Umbilical cord (tissue), 2 donors: Measurements from ENCODE around the gene CADM1. TPM values are rescaled to one million over a fixed set of nuclear protein-coding genes. Genes with fewer than 3 reads are reported as not detected.
A peak's percentile ranks its signal among the peaks of the same experiment; 100 is the strongest.
"Not testable (repeated sequence)": the region's sequence is repeated elsewhere in the genome, so short reads cannot be mapped to it uniquely, and the experiment has no call there.

Experiments used
- DNase-seq: peaks from one replicate; pipeline ENCODE4 v3.0.0-alpha.2; 2015; ENCODE audit warnings: low spot score
- total RNA-seq: library from RNA; depleted of rRNA; stranded (reverse); fragments of >200 nt; gene quantifications from one replicate; pipeline ENCODE4 v1.2.3, GENCODE V29; 2014; ENCODE audit warnings: low replicate concordance; ENCODE audit not compliant: insufficient read depth

CADM1 gene
- total RNA-seq, 1 donor from 2014 or later = 68.1 TPM

DNA sequence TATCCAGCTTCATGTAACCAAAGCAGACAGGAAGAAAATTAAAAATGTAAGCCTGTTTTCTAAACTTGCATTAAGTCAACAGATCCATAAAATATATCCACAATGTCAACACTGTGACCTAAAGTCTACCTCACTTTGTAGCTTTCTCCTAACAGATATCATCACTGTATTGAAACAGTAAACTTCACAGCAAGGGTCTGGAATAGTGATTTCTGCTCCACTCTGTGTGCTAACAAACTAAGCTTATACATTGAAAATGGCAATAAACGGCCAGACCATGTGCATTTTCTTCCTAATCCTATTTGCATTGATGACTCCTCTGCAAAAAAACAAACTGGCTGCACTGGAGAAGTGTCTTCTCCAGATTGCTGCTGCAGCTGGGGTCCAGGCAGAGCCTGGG is 26.8 kb downstream of the CADM1 start:
- DNase-seq = no peak

DNA sequence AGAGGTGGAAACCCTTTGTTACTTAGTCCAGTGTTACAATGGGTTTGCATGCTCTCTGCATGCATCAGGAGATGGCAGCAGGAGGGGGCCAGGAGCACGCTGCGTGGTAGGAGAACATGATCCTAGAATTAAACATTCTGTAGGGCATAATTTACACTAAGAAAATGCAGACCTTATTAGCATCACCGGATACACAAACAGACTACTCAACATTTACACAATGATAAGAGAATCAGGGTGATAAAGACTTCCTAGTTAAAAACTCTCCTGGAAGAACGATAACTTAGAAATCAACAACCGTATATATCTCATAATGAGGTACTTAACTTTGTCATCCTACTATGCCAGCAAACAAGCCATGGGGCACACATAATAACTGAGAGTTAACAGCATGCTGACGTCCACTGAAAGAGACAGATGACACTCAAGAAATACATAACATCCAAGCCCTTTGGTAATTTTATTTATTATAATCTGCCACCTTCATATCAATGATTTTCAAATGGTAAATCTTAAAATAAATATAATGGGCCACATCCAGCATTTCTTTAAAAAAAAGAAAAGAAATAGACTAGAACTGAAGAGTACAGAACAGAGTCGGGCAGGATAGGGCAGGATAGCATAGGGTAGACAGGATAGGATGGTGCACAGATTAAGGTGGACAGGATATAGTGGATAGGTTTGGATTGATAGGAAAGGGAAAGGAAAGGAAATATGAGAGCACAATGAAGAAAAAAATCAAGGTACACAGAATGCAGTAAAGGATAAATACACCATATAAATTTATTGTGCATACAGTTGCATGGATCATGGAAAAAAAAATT is 27.5 kb downstream of the CADM1 start:
- no peak for DNase-seq

DNA sequence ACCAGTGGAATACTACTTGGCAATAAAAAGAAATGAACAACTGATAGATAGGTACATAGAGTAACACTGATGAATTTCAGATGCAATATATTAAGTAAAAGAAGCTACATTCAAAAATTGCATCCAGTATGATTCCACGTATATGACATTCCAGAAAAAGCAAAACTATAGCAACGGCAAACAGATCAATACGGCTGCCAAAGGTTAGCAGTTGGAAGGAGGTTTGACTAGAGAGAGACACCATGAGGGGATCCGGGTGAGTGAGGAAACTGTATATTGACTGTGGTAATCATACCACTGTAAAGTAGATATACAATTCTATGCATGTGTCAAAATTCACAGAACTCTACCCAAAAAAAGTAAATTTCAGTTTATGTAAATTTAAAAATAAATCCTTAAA is 28.7 kb downstream of the CADM1 start:
- DNase-seq = no peak

DNA sequence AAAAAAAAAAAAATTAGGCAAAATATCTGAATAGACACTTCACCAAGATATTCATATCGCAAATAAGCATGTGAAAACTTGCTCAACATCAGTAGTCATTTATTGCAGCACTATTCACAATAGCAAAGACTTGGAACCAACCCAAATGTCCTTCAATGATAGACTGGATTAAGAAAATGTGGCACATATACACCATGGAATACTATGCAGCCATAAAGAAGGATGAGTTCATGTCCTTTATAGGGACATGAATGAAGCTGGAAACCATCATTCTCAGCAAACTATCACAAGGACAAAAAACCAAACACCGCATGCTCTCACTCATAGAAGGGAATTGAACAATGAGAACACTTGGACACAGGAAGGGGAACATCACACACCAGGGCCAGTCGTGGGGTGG is 29.9 kb downstream of the CADM1 start:
- not testable (repeated sequence) for DNase-seq

DNA sequence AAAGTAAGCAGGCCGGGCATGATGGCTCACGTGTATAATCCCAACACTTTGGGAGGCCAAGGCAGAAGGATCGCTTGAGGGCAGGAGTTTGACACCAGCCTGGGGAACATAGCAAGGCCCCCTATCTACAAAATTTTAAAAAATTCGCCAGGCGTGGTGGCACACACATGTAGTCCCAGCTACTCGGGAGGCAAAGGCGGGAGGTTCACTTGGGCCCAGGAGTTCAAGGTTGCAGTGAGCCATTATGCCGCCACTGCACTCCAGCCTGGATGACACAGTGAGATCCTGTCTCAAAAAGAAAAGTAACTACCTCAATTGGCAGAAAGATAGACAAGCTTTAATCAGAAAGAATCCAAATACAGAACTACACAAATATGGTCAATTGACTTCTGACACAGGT is 31.0 kb downstream of the CADM1 start:
- no peak for DNase-seq

DNA sequence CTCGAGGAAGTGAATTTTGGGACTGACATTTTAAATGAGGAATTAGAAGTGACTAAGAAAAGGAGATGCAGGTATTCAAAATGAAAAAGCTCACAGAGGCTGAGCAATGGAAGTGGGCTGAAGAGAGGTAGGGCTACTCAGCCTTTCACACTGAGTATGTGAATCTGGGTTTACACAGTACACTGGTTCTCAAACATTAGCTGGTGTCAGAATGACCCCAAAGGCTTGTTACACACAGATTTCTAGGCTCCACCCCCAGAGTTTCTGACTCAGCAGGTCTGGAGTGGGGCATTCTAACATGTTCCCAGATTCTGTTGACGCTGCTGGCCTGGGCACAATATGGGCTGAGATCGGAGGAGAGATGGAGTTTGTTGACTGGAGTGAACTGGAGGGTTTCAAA is 32.8 kb downstream of the CADM1 start:
- no peak for DNase-seq

DNA sequence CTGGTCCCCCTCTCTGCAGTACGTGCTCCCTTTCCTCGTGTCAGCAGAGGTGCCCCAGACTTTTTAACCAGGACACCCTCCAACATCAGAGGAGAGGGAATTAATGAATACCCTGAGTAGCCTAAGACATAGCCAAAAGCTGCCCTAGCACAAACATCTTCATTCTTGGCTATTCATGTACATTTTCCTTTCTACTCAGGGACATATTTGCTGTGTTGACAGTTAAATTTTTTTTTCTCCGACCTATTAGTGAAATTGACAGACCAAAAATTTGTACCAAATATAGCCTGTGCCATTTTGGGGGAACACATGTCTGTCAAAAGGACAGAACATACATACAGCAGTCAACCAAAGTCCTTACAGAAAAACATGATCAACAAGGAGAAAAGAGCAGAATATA is 33.3 kb downstream of the CADM1 start:
- DNase-seq = no peak

DNA sequence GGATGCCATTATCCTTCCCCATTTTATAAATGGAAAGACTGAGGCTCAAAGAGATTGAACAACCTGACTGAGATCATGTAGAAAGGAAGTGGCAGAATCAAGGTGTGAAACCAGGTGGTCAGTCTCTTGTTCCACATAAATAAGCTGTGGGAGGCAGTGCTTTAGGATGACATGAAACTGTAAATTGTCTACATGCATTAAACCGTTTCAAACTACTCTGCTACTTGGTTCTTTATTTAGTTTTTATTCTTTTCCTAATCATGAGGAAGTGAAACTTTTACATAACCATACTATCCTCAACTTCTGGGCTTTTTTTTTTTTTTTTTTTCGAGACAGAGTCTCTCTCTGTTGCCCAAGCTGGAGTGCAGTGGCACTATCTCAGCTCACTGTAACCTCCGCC is 34.9 kb downstream of the CADM1 start:
- no peak for DNase-seq

DNA sequence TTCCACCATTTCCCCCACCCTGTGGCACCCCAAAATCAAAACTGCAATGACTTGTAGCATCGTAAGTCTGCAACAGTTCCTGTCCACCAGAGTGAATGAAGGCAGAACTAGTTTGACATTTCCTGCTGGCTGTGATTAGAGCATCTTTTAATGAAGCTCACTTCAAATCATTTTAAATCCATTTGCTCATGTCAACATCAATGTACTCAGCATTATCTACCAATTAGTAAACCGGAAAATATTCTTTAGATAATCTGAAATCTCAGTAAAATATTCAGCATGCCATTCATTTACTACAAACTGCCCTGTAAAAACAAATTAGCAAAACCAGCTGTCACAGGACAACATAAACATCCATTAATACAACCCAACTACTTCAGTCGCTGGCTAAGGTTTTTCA is 38.1 kb downstream of the CADM1 start:
- no peak for DNase-seq

DNA sequence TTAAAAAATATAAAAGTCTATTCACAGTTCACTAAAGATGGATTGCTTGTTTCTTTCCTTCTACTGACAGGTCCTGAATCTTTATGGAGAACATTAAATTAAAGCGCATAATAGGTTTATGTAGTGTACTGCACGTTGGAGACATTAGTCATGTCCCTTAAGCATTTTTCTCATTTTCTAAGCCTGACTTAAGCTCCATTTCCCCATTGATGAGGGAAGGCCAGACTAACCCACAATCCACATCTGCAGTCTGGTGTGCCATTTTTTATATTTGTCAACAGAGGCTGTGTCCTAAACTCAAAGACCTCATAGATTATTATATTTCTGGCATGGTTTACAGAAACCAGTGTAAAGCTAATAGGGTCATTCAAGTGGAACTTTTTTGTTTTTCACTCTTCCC is 39.9 kb downstream of the CADM1 start:
- DNase-seq = no peak

DNA sequence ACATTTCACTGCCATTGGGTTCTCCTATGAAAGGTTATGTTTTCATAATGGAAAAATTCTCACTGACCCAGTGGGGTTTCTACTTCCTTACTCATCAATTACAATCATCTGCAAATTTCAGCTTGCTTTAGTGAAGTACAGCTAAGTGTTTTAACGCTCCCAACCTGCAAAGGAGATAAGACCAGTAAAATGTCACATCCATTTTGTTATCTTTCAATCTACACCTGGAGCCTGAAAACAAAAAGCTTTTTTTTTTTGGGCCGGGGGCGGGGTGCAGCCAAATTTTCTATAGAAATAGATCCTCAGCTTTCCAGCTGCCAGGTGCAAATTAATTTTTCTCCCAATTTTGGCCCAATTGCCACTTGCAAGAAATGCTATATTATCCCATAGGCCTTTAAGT is 40.6 kb downstream of the CADM1 start:
- DNase-seq = no peak

DNA sequence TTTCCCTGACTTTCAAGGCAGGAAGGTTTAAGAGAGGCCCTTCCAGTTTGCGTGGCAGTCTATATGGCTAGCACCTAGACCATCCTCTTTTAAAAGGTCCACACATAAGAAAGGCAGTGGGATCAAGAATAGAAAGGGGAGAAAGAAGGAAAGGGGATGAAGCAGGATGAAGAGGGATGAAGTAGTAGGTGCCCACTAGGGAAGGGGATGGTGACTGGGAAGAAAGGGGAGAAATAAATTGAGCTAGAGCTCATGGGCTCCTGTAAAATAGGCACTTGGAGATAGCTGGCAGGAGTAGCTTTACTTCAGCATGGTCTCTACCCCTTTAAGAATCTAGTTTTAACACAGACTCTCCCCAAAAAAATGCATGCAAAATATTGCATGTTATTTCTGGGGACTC is 41.5 kb downstream of the CADM1 start:
- DNase-seq = no peak

DNA sequence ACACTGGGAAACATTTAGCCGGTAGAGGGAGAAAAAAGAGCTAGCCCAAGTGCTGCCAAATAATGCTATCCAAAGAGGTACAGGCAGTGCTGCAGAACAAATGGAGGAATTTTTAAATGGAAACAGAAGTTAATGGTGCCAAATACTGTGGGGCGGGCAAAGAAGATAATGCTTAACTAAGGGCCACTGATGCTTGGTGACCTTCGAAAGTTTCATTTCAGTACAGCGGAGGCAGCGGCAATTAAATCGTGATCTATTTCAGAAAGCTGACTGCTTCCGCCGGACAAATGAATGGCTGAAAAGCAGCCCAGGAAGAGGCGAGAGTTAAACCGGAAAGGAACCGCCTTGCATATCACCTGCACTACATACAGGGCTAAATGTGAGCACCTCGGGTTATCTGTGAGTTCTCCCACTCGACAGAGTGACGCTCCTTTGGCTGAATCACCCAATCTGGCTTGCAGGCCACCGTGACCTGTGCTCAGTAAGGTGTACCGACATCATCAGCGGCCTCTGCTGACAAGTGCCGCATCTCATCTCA is 42.1 kb downstream of the CADM1 start:
- DNase-seq = no peak

DNA sequence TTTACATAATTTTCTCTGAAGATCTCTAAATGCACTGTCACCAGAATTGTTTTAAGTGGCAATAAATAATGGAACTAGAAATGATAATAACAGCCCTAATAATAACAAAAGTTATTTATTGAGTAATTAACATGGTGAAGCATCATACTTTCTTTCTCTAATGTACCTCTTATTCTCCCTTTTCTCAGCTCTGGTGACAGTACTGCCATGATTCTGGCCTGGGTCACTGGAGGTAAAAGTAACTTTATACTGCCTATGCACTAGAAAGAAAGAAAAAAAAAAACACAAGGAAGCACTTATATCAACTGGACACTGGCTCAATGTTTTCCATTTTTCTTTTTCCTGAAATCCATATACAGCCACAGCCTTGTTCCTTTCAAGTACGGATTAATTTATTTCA is 43.7 kb downstream of the CADM1 start:
- DNase-seq = no peak

DNA sequence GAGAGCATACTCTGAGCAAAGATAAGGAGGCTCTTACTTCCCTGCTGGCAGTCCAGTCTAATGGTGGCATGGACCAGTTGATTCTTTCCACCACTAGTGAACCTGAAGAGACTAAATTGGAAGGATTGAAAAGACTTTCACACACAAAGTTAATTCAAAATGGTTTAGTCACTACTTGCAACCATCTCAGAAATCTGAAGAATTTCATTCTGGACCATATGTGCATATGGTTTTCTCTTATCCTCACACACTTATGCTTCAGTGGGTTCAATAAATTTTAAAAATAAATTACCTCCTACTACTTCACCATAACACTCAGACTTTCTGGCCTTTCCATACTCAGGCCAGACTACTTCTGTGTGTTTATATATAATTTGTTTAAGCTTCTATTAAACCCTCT is 44.7 kb downstream of the CADM1 start:
- no peak for DNase-seq

DNA sequence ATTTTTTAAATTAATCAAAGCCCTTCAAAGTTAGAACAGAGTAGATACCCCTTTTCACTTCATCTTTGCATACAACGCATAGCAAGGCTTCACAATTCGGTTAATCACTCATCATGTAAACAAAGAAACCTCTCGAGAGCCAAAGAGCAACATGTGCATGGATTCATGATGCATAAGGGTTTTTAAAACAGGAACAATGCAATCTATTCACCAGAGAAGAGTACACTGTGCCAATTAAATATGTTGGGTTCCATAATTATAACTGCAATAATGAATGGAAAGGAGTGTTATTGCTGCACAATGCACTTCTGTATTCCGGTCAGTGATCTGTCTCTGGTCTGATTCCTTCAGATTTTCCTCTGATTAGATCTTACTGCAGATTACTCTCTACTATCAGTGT is 45.3 kb downstream of the CADM1 start:
- DNase-seq = no peak

DNA sequence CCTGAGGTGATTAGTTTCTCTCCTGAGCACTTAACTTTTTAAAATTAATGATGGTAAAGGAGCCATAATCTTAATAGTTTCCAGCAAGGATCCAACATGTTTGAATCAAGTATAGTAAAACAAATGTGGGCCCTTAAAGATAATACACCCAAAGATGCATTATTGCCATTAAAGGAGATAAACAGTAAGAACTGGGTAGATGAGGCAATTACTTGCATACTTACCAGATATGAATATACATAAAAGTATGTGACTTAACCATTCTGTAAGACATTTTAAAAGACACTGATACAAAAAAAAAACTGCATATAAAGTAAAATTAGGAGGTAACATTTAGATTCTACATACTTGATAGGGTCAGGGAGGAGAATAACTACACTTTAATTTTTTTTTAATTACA is 48.2 kb downstream of the CADM1 start:
- no peak for DNase-seq

DNA sequence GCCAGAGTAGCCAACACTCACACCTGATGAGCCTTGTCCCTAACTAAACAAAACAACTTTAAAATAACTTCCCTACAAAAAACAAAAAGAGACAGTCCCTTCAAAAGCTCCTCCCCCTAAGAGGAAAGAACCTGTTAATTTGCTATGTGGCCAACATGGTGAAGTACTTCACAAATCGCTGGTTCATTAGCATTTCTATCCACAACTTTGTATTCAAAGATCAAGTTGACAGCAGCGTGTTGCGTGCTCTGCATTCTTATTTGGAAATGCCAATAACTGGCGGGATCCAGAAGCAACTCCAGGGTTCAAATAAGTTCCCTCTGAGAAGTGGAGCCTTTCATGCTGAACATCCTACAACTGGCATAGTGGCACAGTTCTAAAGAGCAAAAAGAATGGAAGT is 48.6 kb downstream of the CADM1 start:
- DNase-seq = no peak

DNA sequence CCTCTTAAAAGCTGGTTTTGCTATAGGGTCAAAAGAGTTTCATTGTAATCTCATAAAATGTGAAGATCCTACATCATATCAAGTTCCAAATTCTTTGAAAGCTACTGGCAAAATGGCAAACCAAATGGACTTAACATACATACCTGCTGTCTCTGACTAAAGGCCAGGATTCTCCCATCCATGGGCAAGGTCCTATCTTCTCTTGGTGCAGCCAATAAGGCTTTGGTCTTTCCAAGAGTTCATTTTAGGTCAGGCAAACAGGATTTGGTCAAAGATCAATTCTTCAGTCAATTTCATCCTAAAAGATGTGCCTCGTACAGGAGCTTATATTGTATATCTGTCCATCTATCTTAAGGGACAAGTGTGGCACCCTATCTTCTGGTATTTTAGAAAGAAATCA is 49.7 kb downstream of the CADM1 start:
- DNase-seq = no peak

DNA sequence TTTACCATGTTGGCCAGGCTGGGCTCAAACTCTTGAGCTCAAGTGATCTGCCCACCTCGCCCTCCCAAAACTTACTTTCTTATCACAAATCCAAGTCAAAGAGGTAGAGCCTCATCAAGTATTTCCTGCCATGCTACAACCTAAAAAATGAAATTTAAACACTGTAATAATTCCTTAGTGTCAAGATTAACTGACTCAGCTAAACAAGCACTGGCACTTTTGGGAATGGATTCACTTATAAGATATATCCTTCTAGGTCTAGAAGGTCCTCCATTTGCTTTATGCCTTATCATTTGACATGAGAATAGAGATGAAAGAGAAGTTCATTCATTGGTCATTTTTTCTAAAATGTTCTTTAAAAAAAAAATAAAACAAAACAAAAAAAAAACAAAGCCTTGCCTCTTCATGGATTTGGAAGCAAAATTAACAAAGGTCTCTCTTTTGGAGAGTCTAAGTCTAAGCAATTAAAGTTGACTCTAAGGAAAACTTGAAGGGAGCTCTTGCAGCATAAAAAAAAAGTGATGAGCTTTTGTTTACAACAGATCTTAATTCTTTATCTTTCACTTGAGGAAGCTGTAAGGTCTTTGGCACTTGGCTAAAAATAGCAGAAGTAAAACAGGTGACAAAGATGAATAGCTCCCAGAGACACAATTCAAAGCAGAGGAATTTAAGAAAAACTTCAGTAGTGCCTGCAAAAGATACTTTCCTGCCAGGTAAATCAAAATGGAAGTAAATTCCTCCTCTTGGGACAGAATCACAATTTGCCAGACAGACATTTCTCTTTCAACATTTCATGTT is 50.3 kb downstream of the CADM1 start:
- DNase-seq = no peak

DNA sequence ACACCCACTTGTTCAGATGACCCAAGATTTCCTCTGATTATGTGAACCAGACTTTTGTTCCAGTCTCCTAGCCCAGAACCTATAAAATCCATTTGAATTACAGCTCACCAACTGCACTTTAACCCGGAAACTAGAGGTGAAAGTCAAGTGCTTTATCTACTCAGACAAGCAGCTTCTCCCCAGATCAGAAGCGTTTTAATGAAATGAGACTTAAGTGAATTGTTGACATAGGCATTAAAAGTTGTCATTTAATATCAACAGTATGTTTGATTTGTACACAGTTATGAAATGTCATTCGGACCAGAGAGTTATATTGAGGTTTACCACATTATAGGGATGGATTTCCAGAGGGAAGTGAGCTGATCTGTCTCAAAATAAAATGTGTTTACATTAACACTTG is 52.0 kb downstream of the CADM1 start:
- DNase-seq = no peak

DNA sequence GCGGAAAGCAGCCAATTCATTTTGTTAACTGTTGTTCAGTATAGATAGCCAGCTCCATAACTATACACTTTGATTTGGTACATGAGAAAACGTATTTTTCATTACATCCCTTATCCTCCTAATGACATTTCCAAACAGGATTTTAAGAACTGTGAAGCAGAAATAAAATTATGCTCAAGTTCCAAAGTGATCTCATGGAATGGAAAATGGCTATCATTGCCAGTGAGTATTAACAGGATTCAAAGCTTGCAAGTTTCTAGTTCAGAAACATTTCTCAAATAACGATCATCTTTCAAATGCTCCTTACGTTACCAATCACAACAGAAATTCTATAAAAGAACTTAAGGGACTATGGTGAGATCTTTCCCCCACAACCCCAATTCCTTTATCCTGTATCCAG is 53.7 kb downstream of the CADM1 start:
- DNase-seq = peak; percentile 40

DNA sequence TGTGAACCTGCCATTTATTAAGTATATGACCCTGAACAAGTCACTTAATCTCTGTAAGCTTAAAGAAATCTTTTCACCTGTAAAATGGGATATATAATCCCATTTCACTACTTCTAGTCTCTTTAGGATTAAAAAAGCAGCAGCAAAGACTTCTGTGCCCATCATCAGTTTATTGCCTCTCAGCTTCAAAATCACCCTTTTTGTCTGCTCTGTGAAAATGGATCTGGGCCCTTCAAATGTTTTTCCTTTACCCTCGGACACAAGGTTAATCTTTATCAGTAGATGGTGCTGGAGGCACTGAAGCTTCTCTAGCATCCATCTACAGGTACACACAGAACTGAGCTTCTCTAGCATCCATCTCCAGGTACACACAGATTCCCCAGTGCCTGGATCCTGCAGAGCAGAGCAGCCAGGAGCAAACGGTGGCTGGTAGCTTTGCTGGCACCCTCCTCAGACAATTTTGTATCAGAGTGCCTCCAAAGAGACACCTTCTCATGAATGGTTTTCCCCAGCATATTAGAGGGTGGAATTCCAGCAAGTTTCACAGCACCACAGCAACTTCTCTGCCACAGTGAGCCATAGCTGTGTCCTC is 56.8 kb downstream of the CADM1 start:
- no peak for DNase-seq
